Measurements from ENCODE around the gene COL25A1.
"Not testable (repeated sequence)": the region's sequence is repeated elsewhere in the genome, so short reads cannot be mapped to it uniquely, and the experiment has no call there.

COL25A1 gene

DNA sequence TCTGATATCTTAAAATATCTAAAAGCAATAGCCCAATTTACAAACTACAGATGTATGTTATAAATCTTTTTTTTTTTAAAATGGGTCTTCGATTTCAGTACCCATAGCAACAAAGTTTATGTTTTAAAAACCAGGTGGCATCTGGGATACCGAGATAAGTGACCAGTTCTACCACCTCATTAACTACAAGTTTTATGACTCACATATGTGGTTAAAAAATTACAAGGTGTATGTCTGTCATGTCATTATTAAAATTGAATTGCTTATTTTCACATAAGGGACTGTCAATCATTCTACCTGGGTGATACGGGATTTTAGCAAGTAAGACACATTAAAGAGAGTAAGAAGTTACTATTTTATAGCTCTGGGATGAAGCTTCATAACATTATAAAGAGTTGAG, 347.6 kb downstream of the COL25A1 start:
- no peak for DNase-seq (ENCODE audit: low read depth in 2 of 2)

DNA sequence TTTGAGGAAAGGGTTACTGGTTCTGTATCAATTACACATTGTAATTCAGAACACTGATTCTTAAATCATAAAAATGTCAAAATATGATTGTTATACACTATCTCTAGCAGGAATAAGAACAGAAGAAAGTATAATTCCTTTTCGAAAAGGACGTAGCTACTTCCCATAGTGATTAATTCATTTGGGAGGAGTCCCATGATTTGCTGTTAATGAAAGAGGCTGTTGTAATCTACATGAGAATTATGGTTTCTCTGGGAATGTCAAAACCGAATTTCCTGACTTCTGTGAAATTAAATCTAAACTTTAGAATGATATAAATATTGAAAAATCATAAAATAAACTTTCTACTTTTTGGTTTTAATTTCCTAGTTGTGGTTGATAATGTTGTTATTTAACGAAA, 348.5 kb downstream of the COL25A1 start:
- DNase-seq (ENCODE audit: low read depth in 2 of 2): no peak

DNA sequence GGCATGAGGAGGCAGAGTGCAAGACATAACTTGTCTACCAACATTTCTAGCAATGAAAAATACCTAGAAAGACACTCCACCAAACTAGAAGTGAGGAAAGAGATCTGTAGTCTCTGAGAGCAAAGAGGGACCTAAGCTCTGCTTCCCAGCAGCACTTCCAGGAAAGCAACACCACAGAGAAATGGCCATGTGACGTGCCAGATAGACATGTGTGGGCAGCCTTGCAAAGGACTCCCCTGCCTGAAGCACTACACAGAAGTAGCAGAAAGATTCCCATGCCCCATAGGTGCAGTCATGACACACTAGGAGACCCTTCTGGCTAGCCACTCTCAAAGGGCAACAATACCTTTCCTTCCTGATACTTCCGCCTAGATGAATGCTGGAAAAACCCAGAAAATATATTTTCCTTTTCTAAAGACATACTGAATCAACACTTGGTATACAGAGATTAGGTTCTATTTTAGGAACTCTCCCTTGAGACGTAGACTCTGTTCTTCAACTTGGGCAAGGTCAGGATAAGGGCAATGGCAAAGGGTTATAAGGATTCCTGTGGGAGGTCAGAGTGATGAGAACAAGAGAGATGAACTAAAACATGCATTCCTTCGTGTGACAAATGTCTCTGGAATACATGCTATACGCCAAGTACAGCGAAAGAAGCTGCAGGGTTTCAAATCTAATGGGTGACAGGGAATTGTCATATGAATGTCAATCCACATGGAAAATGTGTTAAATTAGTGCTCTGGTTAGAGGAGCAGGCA, 352.1 kb downstream of the COL25A1 start:
- no peak for DNase-seq (ENCODE audit: low read depth in 2 of 2)

DNA sequence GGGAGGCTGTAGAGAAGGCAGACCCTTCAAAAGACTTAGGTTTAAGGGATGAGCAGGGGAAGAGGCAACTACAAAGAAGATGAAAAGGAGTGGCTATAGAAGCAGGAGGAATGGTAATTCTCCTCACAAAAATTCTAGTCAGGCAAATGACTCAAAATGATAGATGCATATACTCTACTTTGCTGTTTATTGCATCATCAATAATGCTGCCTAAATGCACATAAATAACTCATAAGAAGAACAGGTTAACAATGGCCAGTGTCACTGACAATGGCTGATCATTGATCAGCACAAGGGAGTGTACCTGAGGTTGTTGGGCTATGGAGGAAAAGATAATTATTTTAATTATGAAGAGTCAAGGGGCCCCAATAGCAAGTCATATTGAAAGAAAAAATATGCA, 354.9 kb downstream of the COL25A1 start:
- no peak for DNase-seq (ENCODE audit: low read depth in 2 of 2)

DNA sequence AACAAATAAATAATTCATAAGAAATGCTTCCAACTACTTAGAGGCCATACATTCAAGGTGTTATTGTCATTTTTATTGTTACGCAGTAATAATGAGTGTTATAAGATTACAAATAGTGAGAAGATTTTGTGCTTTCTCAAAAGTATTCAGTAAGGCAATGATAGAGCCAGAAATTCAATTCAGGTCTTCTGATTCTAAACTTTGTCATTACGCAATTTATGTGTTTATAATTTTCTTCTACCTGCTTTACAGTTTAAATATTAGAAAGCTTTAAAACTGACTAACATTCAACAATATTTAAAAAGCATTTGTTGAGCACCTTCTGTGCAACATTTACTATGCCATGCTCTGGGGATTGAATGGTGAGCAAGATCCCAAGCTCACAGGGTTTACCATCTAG, 356.2 kb downstream of the COL25A1 start:
- no peak for DNase-seq (ENCODE audit: low read depth in 2 of 2)

DNA sequence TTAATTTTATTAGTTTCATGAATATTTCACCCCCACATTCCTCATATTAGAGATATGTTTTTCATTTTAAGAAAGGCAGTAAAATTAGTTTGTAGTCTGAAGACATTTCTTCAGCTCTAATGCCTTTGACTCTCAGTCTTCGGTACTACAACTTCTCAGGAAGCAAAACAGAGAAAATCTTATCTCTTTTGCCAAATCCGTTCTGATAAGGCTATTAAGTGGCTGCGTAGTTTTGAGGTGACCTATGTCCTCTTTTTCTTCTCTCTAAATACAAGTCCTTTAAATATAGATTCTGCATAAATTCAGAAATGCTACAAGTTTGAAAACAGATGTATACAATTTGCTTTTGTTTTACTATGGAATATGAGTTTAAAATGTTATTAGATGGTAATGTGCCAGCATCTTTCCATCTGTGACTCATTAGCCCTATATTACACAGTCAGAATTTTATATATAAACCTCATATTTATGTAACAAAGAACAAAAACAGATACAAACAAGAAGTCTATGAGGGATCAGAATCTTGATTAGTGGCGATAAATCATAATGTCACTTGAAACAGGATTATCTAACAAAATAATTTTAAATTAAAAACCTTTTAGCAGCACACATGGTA, 358.4 kb downstream of the COL25A1 start:
- DNase-seq (ENCODE audit: low read depth in 2 of 2): no peak

DNA sequence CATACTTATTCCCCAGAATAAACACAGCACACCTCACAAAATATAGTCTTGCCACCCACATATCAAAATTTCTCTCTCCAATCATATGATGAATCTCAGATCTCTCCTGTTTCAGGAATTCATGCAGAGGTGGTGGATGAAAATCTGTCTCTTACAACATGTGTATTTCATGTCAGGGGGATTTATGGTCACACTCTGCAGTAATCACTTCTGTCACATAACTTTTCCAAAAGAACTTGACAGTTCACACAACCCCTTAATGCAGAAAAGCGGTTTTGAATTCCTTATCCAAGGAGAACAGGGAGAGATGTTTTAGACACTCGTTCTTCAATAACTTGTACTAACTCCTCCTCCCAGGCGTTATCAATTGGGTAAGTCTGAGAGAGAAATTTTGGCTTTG, 359.1 kb downstream of the COL25A1 start:
- DNase-seq (ENCODE audit: low read depth in 2 of 2): no peak

DNA sequence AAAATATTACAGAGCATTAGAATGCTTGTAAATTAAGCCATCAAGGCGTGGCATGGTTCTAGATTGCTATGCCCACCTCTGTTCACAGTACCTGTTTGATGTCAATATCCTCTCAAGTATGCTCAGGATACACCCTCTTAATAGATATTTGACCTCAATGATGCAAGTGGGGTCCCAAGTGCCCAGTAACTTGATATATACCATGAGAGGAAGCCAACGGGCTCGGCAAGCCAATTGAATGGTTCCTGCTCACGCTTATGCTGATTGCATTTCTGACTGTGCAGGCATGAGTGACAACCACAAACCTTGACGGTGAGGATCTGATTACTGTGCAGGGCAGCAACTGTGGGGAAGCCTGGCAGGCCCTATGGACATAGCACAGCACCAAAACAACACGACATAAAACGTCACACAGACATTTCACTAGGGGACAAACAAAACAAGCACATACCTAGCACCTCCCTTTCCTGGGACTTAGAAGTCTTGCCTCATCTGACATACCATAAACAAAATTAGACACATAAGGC, 360.5 kb downstream of the COL25A1 start:
- no peak for DNase-seq (ENCODE audit: low read depth in 2 of 2)

DNA sequence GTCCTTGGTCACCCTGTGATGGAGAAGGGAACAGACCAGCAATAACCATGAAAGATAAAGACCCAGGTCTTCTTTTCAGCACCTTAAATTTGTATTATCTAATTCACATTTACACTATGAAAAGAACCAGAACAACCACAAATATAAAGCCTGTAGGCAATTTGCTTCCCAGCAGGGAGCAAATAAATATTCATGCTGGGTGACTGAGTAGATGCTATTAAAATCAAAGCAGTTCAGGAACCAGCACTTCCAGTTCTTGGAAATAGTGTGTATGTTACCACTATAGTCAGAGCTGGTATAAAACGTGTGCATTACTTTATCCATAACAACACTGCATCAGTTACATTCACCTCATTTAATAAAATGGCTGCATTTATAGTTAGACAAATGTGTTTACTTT, 361.8 kb downstream of the COL25A1 start:
- no peak for DNase-seq (ENCODE audit: low read depth in 2 of 2)

DNA sequence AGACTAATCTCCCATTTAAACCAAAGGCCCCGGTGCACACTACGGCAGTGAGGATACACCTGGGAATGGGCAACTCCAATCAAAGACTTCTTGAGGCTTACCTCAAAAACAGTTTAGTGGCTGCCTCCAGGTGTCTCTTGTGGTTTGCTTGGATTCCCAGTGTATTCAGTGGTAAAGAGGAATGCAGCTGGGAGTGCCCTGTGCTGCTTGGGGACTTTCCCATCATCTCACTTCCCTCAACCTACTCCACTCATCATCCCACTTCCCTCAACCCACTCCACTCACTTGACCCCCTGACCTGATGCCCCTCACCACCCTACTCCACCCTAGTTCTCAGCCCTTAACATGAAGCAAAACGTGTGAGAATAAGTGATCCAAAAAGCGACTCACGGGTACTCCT, 362.3 kb downstream of the COL25A1 start:
- DNase-seq (ENCODE audit: low read depth in 2 of 2): no peak

DNA sequence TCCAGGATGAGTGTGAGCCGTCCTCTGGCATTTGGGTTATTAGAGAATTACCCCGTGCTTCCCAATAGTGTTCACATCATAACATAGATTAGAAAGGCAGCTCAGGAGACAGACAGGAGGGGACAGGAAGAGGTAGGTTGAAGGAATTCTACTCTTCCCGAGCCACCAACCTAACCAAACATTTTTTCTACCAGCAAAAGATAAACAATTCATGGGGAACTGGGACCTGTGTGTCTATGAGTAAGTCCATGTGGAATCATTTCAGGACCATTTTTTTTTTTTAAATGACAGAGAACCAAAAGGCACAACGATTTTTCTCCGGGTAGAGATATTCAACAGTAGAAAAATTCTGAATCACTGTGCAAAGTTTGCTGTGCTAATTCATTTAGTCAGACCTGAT, 365.4 kb downstream of the COL25A1 start:
- no peak for DNase-seq (ENCODE audit: low read depth in 2 of 2)

DNA sequence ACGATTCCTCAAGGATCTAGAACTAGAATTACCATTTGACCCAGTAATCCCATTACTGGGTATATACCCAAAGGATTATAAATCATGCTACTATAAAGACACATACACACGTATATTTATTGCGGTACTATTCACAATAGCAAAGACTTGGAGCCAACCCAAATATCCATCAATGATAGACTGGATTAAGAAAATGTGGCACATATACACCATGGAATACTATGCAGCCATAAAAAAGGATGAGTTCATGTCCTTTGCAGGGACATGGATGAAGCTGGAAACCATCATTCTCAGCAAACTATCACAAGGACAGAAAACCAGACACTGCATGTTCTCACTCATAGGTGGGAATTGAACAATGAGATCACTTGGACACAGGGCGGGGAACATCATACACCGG, 368.5 kb downstream of the COL25A1 start:
- not testable (repeated sequence) for DNase-seq (ENCODE audit: low read depth in 2 of 2)

DNA sequence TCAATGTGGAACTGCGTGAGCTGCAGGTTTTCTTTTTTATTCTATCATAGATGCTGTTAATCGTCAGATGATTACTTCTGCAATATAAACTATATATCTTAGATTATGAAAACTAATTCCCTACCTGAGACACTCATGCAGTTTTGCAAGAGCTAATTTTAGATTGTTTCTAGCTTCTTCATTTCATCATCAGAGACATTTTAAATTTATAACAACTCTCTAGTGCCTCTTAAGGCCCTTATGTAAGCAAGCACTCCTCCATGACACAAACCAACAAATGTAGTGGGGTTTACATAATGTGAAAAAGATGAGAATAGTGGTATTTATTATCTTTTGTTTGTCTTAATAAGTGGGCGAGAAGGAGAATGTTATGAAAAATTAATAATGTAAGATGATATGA, 369.4 kb downstream of the COL25A1 start:
- no peak for DNase-seq (ENCODE audit: low read depth in 2 of 2)

DNA sequence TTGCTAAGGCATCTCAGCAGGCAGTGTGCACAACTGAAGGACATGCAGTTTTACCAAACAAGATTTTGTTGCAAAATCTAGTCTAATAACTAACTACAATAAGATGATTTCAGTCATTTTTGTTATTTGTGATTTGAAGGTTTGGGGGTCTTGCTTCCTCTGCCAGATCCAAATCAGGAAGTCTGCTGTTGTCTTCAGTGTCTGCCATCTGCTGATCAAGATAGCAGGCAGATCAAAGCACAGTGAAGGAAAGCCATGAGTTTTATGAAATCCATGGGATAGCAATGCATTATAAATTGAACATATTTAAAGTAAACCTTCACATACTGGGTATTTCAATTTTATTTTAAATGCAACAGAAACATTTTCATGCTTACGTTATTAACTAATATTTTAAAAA, 370.5 kb downstream of the COL25A1 start:
- DNase-seq (ENCODE audit: low read depth in 2 of 2): no peak

DNA sequence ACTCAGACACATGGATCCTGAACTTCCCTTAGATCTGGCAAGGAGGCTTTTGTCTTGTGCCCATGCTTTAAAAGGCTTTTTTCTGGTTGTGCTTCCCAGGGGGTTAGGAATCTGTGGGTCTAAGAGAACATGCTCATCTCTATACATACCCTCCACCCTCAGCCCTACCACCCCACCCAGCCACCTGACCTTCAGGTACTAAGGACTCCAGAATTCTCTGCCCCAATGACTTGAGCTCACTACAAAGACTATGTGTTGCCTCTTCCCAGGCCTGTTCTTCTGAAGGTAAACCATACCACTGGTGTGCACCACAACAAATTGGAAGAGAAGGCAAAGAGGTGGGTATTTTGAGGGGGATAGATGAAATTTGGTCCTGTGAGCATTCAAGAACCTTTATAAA, 372.3 kb downstream of the COL25A1 start:
- no peak for DNase-seq (ENCODE audit: low read depth in 2 of 2)

DNA sequence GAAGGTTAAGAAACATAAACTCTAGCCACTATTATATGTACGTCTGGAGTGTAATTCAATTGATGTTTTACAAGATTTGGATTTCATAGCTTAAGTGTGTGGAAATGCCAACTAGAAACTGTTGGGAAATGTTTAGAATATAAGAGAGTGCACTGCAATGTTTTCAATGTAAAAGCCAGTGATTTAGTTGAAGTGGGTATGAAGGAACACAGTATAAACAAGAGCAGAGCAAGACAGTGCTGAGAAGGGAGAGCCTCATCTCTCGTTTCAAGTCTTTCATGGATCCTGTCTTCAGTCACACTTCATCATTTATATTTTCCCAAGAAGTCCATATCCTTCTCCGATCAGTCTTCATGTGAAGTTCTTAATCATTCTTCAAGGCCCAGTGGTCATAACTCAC, 375.7 kb downstream of the COL25A1 start:
- DNase-seq (ENCODE audit: low read depth in 2 of 2): no peak

DNA sequence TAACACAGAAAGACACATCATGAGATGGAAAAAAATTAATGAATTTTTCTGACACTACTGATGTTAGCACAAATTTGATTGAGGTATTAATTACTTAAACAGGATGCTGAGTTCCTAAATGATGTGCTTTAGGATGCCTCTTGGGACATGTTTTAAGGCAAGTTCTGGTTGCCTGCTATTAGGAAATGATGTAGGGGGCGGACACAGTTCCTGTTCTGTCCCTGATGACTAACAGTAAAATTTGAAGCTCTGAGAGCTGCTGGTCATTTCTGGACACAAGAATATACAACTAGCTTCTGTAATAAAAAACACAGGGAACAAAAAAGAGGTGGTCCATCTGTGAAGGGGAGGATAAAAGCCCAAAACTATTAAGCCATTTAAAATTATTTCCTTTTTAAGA, 376.4 kb downstream of the COL25A1 start:
- no peak for DNase-seq (ENCODE audit: low read depth in 2 of 2)

DNA sequence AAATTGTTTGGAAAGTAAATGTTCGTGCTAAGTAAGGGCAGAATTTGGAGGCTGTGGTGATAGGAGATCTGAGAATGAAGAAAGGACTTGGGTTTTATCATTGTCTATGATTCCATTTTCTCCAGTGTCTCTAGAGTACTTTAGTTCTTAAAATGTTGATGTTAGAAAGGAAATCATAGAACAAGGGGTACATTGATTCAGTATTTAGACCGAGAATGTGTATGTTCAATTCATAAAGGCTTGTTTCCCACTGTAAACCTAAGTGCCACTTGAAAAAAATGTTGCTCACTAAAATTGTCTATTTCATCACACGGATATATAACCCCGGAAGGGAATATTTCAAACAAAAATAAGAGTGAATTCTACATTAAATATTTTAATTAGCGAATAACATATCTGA, 380.3 kb downstream of the COL25A1 start:
- no peak for DNase-seq (ENCODE audit: low read depth in 2 of 2)

DNA sequence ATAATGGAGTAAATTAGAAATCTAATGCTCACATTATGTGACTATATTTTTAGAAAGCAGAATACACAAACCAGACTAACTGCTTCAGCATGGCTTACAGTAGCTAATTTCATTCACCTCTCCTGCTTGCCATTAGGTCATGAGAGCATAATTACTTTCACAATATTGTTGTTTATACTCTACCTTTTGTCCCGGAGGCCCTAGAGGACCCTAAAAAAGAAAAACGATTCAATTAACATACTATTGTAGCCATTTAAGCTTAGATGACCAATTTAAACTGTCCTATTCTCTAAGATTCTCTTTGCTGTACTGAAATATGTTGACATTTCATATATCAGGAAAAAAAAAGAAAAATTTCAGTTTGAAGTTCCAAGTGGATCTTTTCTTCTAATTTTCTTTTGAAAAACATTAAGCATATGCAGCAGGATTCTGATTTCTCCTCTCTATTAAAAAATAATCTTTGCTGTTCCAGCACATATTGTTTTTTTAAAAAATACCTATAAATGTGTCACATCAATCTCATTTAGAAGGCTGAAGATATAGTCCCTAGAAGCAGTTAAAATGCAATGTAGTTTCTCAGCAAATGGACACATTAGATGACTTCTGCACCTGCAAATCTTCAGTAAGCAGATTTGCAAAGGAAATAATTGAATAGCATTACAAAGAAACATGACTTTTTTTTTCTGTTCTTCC, 381.9 kb downstream of the COL25A1 start:
- DNase-seq (ENCODE audit: low read depth in 2 of 2): no peak

DNA sequence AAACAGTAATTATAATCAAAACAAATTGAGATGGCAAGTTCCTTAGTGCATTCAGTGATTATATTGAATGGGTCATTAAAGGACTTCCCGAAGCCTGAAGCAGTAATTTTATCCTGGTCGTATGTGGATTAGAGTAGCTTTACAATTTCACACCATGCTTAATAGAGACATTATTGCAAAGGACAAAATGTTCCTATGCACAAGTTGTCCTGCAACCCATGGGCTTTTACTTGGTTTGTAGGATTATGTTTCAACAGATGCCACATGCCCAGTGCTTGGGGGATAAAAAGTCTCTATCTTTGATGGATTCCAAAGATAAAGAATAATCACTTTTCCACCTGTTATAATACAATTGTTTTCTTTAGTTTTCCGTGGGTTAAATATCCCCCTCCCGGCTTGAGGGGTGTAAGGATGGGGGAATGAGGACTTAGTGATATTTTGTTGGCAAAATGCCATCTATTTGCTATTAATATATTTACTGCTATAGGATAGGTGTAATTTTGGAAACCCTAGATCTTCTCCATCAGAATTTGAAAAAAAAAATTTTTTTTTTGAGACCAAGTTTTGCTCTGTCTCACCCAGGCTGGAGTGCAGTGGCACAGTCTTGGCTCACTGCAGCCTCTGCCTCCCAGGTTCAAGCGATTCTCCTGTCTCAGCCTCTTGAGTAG, 383.1 kb downstream of the COL25A1 start:
- DNase-seq (ENCODE audit: low read depth in 2 of 2): no peak

DNA sequence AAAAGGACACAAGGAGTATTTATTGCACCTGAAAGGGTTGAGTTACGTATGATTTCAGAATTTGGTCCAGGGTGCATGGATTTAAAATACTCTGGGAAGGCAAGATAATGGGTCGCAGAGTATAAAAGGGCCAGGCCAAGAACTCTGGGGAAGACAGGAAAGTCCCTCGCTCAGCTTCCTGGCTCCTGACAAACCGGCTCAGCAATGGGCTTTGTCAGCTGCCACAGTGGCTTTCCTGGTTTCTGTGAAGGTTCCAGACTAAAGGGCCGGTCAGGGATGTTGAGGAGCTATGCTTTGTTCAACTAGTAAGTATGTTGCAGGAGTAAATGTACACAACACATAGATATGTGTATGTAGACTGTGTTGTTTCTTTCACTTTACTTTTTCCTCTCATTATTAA, 385.2 kb downstream of the COL25A1 start:
- no peak for DNase-seq (ENCODE audit: low read depth in 2 of 2)

DNA sequence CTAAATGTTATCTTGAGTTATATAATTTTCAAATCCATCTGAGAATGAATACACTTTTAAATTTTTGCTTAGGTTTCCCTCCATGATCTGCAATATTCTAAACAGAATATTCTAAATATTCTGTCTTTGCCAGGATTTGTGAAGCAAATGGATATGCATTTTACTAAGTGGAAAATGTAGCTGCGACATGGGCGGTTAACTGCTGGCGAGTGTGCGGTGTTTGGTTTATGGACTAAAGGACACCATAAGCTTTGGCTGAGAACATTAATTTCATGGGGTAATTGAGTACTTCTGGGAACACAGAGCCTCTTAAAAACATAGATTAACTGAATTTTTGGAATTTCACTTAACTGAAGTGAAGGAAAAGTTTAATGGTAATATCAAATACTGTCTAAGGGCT, 385.8 kb downstream of the COL25A1 start:
- no peak for DNase-seq (ENCODE audit: low read depth in 2 of 2)
